Cerebellar nuclear complex (tissue), 1 donor: ENCODE data around the gene IZUMO1R.
"Not testable (repeated sequence)": the region's sequence is repeated elsewhere in the genome, so short reads cannot be mapped to it uniquely, and the experiment has no call there.

ENCODE experiments used
- DNase-seq, 2 experiments: peaks; one replicate each; lab custom pipeline; 2025; lab: John Stamatoyannopoulos, UW

The IZUMO1R gene

DNA sequence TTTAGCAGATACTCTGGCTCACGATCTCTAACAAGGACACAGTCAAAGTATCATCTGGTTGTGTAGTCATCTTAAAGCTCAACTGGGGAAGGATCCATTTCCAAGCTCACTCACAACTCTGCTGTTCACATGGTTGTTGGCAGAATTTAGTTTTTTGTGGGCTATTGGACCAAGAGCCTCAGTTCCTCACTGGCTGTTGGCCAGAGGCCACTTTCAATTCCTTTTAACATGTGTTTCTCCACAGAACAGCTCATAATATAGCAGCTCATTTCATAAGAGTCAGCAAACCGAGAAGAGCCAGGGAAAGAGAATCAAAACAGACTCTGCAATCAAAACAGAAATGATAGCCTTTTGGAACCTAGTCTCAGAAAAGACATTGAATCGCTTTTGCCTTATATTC is 22.6 kb downstream of the IZUMO1R start:
- DNase-seq = no peak

DNA sequence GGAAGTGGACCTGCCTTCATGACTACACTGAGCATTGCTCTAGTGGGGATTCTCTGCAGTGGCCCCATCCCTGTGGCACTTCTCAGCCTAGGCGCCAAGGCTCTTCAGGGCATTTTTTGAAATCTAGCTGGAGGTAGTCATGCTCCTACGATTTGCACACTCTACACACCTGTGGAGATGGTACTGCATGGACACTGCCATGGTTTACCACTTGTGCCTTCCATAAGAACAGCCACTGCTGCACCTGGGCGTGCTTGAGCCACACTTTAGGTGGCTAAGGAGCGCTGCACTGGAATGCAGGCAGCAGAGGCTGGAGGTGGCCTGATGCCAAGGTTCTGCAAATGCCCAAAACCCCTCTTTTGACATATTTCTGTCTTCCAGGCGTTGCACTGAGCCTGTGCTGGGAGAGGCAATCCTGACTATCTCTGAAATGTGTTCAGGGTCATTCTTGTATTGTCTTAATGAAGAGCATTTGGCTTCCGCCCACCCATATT is 24.3 kb downstream of the IZUMO1R start:
- no peak for DNase-seq

DNA sequence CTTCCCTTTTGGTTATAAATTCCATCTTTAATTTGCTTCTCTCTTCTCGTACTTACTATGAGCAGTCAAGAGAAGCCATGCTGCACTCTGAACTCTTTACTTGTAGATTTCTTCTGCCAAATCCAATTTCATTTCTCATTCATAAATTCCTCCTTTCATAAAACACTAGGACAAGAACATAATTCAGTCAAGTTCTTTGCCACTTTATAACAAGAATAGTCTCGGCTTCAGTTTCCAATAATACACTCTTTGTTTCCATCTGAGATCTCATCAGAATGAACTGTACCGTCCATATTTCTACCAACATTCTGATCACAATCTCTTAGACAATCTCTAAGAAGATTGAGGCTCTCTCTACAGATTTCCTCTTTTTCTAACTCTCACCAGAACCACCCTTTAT is 25.1 kb downstream of the IZUMO1R start:
- no peak for DNase-seq

DNA sequence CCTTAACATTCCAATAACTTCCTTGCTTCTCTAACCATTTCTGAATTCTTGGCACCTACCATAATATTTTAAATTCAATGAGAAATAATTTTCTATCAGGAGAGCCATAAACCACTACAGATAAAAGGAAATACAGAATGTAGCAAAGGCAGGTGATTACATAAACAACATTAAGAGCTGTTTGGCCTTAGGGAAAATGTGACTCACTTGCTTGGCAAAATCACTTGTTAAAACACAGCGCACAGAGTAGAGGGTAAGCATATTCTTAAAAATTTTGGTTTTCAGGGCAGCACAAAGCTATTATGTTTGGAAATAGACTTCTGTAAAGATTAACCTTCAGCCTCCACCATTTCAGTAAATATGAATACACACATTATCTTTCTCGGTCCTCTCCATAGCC is 26.4 kb downstream of the IZUMO1R start:
- no peak for DNase-seq

DNA sequence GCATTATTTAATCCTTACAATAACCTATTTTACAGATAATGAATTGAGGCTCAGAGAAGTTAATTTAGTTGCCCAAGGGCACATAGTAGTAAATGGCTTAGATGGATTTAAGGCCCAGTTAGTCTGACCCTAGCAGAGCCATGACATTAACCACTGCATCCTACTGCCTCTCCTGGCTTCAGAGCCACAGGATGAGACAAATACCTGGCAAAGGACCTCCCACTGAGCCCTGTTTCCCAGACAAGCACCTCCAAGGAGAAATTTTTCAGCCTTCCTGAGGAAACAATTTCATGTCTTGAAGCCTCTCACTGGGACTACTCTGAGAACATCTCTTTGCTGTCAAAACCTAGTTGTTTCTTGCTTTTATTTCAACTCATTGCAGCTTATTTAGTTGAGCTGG is 28.4 kb downstream of the IZUMO1R start:
- DNase-seq = no peak

DNA sequence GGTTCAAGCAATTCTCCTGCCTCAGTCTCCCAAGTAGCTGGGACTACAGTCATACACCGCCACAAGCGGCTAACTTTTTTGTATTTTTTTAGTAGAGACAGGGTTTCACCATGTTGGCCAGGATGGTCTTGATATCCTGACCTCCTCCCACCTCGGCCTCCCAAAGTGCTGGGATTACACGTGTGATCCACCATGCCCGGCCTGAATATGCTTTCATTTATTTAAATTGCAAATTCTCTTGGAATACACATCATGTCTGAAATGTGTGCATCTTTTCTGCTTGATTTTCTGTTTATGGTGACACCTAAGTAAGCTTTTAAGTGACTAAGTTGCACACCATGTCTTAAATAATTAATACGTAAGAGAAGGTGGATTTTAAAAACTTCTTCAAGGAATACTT is 31.7 kb downstream of the IZUMO1R start:
- DNase-seq = no peak

DNA sequence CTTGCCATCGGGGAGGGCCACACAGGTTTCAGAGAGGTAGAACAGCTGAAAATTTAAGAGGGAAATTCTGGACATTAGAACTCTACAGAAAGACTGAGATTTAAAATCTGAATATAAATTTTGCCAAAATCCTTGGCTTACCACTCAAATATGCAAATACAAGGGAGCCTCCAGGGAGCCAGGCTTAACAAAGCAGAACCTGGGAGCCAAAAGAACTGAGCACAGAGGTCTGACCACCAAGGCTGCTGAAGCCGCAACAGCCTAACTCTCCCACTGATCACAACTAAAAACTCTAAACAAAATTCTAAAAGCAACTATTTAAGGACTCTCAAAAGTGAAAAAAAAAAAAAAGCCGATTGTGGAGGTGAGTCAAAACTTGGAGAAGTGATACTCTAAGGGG is 34.3 kb downstream of the IZUMO1R start:
- no peak for DNase-seq

DNA sequence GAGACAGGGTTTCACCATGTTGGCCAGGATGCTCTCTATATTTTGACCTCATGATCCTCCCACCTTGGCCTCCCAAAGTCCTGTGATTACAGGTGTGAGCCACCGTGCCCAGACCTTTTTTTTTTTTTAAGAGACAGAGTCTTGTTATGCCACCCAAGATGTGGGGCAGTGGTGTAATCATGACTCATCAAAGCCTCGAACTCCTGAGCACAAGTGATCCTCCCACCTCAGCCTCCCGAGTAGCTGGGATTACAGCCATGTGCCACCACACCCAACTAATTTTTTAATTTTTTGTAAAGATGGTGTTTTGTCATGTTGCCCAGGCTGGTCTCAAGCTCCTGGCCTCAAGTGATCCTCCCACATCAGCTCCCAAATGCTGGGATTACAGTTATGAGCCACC is 37.9 kb downstream of the IZUMO1R start:
- no peak for DNase-seq

DNA sequence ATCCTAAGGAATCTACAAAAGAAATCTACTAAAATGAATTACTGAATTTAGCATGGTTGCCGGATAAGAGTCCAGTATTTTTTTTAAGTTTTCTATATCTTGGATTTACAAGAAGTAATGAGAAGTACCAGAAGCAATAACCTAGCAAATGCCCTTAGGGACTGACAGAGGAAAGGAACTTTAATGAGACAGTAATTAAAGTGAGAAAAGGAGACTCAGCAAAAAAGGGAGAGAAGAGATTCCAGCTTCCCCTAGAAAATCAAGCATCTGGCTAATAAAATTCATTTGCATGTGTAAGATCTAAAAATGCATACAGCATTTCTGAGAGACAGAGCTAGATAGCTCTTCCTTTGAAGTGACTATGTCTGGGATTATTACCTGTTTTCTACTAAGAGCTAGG is 39.1 kb downstream of the IZUMO1R start:
- no peak for DNase-seq

DNA sequence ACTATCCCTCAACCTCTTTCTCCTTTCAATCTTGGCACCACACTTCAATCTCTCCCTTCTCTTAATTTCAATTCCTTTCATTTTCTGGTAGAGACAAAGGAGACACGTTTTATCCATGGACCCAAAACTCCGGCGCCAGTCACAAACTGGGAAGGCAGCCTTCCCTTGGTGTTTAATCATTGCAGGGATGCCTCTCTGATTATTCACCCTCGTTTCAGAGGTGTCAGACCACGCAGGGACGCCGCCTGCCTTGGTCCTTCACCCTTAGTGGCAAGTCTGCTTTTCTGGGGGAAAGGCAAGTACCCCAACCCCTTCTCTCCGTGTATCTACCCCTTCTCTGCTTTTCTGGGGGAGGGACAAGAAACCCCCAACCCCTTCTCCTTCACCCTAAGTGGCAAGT is 41.9 kb downstream of the IZUMO1R start:
- DNase-seq = not testable (repeated sequence)

DNA sequence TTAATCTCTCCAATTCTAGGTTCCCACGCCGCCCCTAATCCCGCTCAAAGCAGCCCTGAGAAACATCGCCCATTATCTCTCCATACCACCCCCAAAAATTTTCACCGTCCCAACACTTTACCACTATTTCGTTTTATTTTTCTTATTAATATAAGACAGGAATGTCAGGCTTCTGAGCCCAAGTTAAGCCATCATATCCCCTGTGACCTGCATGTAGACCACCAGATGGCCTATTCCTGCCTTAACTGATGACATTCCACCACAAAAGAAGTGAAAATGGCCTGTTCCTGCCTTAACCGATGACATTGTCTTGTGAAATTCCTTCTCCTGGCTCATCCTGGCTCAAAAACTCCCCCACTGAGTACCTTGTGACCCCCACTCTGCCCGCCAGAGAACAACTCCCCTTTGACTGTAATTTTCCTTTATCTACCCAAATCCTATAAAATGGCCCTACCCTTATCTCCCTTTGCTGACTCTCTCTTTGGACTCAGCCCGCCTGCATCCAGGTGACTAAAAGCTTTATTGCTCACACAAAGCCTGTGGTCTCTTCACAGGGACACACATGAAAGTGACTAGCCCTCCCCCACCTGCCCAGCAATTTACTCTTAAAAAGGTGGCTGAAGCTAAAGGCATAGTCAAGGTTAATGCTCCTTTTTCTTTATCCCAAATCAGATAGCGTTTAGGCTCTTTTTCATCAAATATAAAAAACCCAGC is 46.6 kb downstream of the IZUMO1R start:
- DNase-seq = not testable (repeated sequence)
